Ovary (tissue), 9 donors: ENCODE results near the gene AUTS2. TPM values are rescaled to one million over a fixed set of nuclear protein-coding genes. Genes with fewer than 3 reads are reported as not detected.

ENCODE experiments used
- DNase-seq, 5 donors: peaks; one replicate each; pipeline ENCODE4 v3.0.0-alpha.2; 2019 to 2020
- H3K27ac ChIP-seq, 2 donors: fragments of 200-600 bp; one replicate each; pipeline versions ENCODE4 v1.5.1 to v1.8.0; 2019 to 2022
- H3K27me3 ChIP-seq: fragments of 200-600 bp; one replicate; pipeline ENCODE4 v1.8.0; 2022
- H3K36me3 ChIP-seq: fragments of 200-600 bp; sonication (generic); one replicate; pipeline ENCODE4 v1.5.1; 2019
- H3K4me1 ChIP-seq: one replicate; pipeline ENCODE4 v1.8.1; 2013; ENCODE audit warnings: mild to moderate bottlenecking, moderate library complexity; ENCODE audit not compliant: insufficient read depth
- H3K4me3 ChIP-seq: fragments of 200-600 bp; sonication (generic); one replicate; pipeline ENCODE4 v1.5.1; 2017
- H3K9me3 ChIP-seq, 2 donors: fragments of 200-600 bp in 1 of 2; sonication (generic) in 1 of 2; one replicate each; pipeline versions ENCODE4 v1.5.1 to v1.8.1; 2013 to 2019; ENCODE audit warnings: mild to moderate bottlenecking in 1 of 2, moderate library complexity in 1 of 2
- EP300 ChIP-seq: sonication (generic); formaldehyde crosslinking; IDR thresholded peaks from one replicate; pipeline ENCODE4 v1.6.1; 2017; ENCODE audit warnings: antibody characterized with exemption
- POLR2A ChIP-seq: fragments of 450-650 bp; IDR thresholded peaks from one replicate; pipeline ENCODE4 v1.6.1; 2017; ENCODE audit warnings: antibody characterized with exemption, mild to moderate bottlenecking, moderate library complexity
- WGBS, 3 donors: extraction: QIAGEN DNeasy Blood & Tissue Kit in 1 of 3; methylation state at CpG; one replicate each; pipeline versions ENCODE4 v1.1.5 to v1.1.7; 2013 to 2017; 5-methylcytosine and 5-hydroxymethylcytosine counted together
- intact Hi-C, 4 donors: fragments of 100-400 bp; cut with DNase I; formaldehyde crosslinking; loops; one replicate each; pipeline versions ENCODE4 v1.11.0 to v1.15.1; 2022 to 2023
- polyA plus RNA-seq, 2 donors: library from polyadenylated mRNA; stranded (reverse); fragments of 200-250 nt in 1 of 2; fragments of 350-450 nt in 1 of 2; fragmentation: Illumina TruSeq in 1 of 2; extraction: RNeasy Lipid Tissue Mini Kit (QIAGEN cat#74804) in 1 of 2; gene quantifications; one replicate each; pipeline ENCODE4 v1.2.3, GENCODE V29; 2013 to 2014
- total RNA-seq, 7 donors: library from RNA; depleted of rRNA in 2 of 7; stranded (reverse); fragments of >200 nt in 2 of 7; fragmentation: NEBNext Ultra II Directional in 3 of 7; extraction: Animal tissue kit (Norgen Biotek cat#: 25700) in 3 of 7; gene quantifications; one replicate each; pipeline versions ENCODE4 v1.1.0 to v1.2.4, GENCODE V29; 2016 to 2023
- TF ChIP-seq, protein P1 (sequence below), 3 donors: fragments of 450-650 bp in 2 of 3; fragments of 200-600 bp in 1 of 3; IDR thresholded peaks; one replicate each; pipeline versions ENCODE4 v1.5.1 to v1.8.0; 2016 to 2022; ENCODE audit warnings: antibody characterized with exemption in 3 of 3, mild to moderate bottlenecking in 1 of 3
- donor health status: DM: no; HTN: no; CAD: no; lungs with moderate emphysema.
- donor health status: DM: no; HTN: no; CAD: no.
- donor health status: Bipolar disorder and iron deficiency.
- donor health status: DM: yes; HTN: yes; CAD: no.
- donor health status: DM: no; HTN: no; CAD: no.
- donor health status: DM: yes; HTN: yes; CAD: no.

AUTS2 gene
- total and polyA plus RNA-seq, 9 donors, result 18.3 to 60.9 (median 44.9) TPM

DNA sequence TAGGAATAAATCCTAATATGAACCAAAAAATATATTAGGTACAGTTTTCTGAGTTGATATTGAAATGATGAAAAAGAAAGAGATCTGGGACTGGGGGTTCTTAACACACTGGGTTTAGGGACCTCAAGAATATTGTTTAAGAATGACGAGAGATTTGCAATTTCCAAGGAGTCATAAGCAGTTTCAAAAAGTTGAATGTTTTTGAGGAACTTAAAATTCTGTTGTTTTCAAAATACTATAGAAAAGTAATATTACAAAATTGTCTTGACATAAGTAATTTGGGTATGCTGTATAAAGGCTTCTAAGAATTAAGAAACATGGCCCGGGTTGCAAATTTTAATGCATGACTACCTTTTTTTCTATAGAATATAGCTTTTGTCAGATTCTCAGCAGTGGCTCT is 88.1 kb downstream of the AUTS2 start:
- WGBS, 3 donors, result 95 to 98% (median 96%) methylated on average over 2 of the region's 2 CpGs
- no peak overlapping the region for H3K4me3 ChIP-seq
- H3K4me1 ChIP-seq, result peaks cover 14% of the 10 kb centered on the region
- no peak overlapping the region for H3K27ac ChIP-seq
- no peak for DNase-seq
- H3K9me3 ChIP-seq, result no peaks in the 10 kb centered on the region
- H3K27me3 ChIP-seq, result no peaks in the 10 kb centered on the region
- TF ChIP-seq, protein P1, sequence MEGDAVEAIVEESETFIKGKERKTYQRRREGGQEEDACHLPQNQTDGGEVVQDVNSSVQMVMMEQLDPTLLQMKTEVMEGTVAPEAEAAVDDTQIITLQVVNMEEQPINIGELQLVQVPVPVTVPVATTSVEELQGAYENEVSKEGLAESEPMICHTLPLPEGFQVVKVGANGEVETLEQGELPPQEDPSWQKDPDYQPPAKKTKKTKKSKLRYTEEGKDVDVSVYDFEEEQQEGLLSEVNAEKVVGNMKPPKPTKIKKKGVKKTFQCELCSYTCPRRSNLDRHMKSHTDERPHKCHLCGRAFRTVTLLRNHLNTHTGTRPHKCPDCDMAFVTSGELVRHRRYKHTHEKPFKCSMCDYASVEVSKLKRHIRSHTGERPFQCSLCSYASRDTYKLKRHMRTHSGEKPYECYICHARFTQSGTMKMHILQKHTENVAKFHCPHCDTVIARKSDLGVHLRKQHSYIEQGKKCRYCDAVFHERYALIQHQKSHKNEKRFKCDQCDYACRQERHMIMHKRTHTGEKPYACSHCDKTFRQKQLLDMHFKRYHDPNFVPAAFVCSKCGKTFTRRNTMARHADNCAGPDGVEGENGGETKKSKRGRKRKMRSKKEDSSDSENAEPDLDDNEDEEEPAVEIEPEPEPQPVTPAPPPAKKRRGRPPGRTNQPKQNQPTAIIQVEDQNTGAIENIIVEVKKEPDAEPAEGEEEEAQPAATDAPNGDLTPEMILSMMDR (IDR thresholded peaks at IDR 0.05), result no peak
- no peak for TF ChIP-seq EP300
- no peak for TF ChIP-seq POLR2A
- intact Hi-C loops, result no loop called here
- no peaks in the 10 kb centered on the region for H3K36me3 ChIP-seq

DNA sequence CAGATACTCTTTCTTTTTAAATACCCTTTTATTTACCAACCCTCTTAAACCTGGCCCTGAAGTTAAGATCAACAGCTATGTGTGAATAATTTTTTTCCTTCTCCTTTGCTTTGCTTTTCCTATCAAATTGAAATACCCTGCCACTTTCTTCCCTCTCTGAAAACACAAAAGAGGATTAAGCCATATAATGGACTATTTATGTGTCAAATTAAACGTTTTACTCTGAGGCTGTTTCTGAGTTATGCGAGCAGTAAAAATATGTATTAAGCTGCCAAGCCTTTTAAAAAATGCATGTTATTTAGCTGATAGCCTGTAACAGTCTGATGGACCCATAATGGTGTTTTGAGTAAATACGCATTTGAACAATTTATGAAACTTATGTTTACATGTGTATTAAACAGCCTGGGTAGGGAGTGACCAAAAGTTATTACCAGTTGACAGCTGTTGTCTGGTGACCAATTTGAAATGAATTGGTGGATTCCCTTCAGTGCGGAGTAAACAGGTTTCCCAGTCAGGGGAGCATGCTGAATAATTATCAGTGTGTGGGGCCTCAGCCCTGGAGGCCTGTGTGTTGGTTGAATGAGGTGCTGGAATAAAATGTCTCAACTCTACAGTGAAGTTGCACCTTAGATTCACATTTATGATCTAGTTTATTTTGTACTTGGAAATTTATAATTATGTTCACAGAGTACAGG is 89.6 kb downstream of the AUTS2 start:
- Histone ChIP-seq H3K27me3 (no peaks in the 10 kb centered on the region), H3K27ac (no peak overlapping the region), H3K9me3 (no peaks in the 10 kb centered on the region), H3K4me1 (peaks cover 12% of the 10 kb centered on the region), H3K4me3 (no peak overlapping the region), H3K36me3 (no peaks in the 10 kb centered on the region)
- intact Hi-C loops, result no loop called here
- WGBS, 3 donors, result 18 to 29% (median 21%) methylated on average over 4 of the region's 4 CpGs
- TF ChIP-seq EP300 (no peak), POLR2A (no peak)
- TF ChIP-seq, protein P1 (IDR thresholded peaks at IDR 0.05), result no peak
- DNase-seq, result no peak

- Histone ChIP-seq H3K4me1 (peaks cover 6% of the 10 kb centered on the region), H3K9me3 (no peaks in the 10 kb centered on the region), H3K36me3 (no peaks in the 10 kb centered on the region), H3K27ac (no peak overlapping the region), H3K4me3 (no peak overlapping the region), H3K27me3 (no peaks in the 10 kb centered on the region)
- TF ChIP-seq EP300, result no peak
- no peak for TF ChIP-seq POLR2A
- TF ChIP-seq, protein P1 (IDR thresholded peaks at IDR 0.05), result no peak
- 93 to 97% (median 94%) methylated on average over 6 of the region's 6 CpGs for WGBS, 3 donors
- no peak for DNase-seq
- intact Hi-C loops, result no loop called here
Measured at GRCh38 chr7:69690329-69690728, 92.1 kb downstream of the AUTS2 start.

GRCh38 chr7:69691327-69691726 is 93.1 kb downstream of the AUTS2 start:
- 93 to 99% (median 94%) methylated on average over 6 of the region's 6 CpGs for WGBS, 3 donors
- TF ChIP-seq, protein P1 (IDR thresholded peaks at IDR 0.05), result no peak
- no peak for TF ChIP-seq EP300
- TF ChIP-seq POLR2A, result no peak
- Histone ChIP-seq H3K4me1 (peaks cover 3% of the 10 kb centered on the region), H3K36me3 (no peaks in the 10 kb centered on the region), H3K27me3 (no peaks in the 10 kb centered on the region), H3K27ac (no peak overlapping the region), H3K9me3 (no peaks in the 10 kb centered on the region), H3K4me3 (no peak overlapping the region)
- no peak for DNase-seq
- intact Hi-C loops, result no loop called here
